Endothelial cell of coronary artery (primary cell): ENCODE data around the gene METTL16. TPM values are rescaled to one million over a fixed set of nuclear protein-coding genes. Genes with fewer than 3 reads are reported as not detected.

Experiments used
- total RNA-seq: library from RNA; depleted of rRNA; stranded (reverse); fragments of >200 nt; gene quantifications from 2 replicates; pipeline ENCODE4 v1.2.3, GENCODE V29; 2014

METTL16 gene, protein sequence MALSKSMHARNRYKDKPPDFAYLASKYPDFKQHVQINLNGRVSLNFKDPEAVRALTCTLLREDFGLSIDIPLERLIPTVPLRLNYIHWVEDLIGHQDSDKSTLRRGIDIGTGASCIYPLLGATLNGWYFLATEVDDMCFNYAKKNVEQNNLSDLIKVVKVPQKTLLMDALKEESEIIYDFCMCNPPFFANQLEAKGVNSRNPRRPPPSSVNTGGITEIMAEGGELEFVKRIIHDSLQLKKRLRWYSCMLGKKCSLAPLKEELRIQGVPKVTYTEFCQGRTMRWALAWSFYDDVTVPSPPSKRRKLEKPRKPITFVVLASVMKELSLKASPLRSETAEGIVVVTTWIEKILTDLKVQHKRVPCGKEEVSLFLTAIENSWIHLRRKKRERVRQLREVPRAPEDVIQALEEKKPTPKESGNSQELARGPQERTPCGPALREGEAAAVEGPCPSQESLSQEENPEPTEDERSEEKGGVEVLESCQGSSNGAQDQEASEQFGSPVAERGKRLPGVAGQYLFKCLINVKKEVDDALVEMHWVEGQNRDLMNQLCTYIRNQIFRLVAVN
- 10.6 and 11.2 TPM in 2 replicates for total RNA-seq

GRCh38 chr17:2511462-2512369 lies at the start of gene METTL16:
METTL16 (minus strand) TSS chr17:2511888; CDS start chr17:2502331, 9,557 bp downstream.

DNA sequence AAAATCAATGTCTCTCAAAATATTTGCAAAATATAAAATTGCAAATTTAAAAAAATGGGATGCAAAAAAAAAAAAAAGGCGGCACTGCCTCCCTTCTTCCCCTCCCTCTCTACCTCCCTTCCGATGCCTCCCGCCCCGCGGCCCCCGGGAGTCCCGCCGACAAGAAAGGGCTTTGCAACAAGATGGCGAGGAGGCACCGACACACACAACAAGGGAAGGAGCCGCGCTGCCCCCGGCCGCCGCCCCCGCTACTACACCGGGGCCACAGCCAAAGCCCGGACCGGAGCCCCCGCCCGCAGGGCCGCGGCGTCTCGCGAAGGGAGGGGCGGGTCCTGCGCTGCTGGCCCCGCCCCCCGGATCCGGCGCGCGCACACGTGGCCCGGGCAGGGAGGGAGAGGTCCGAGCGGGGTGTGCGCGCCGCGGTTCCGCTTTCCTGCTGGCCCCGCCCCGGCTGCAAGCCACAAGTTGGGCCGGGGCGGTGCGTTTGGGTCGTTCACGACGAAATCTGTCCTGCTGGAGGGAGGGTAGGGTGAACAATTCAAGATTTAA lies 110.7 kb downstream of the METTL16 start, which contains the start of gene MNT:
Gene MNT, minus strand, starts transcription at position 184 of the 549 bp plus-strand sequence. CDS start 348 bp downstream, outside the sequence.

Other genes with a start within 250 kb of the METTL16 start
- 21.0 and 31.7 TPM in 2 replicates for gene SMG6, start 208.1 kb downstream of the METTL16 start, total RNA-seq
- gene SRR, start 207.9 kb downstream of the METTL16 start, total RNA-seq, result 8.3 and 16.1 TPM in 2 replicates
- 52.8 and 54.5 TPM in 2 replicates for gene TSR1, start 175.4 kb downstream of the METTL16 start, total RNA-seq
- 29.4 and 44.5 TPM in 2 replicates for gene SGSM2, start 174.4 kb downstream of the METTL16 start, total RNA-seq
- 2.8 and 6.2 TPM in 2 replicates for gene MNT, start 110.8 kb downstream of the METTL16 start, total RNA-seq
- gene PAFAH1B1, start 81.8 kb upstream of the METTL16 start, total RNA-seq, result 90.3 and 108 TPM in 2 replicates
- gene CLUH, start 199.9 kb upstream of the METTL16 start, total RNA-seq, result 49.4 and 58.0 TPM in 2 replicates
- gene CCDC92B, start 237.8 kb upstream of the METTL16 start, total RNA-seq, result not detected in 2 replicates